Measurements from ENCODE around the gene SRC.

SRC gene

GRCh38 chr20:37390891-37391525 is 45.1 kb downstream of the SRC start:
- no peak for DNase-seq (ENCODE audit: extremely low spot score)
- TF ChIP-seq PKNOX1 (IDR thresholded peaks at IDR 0.05) (no peak), SP1 (IDR thresholded peaks at IDR 0.05) (no peak), HDGF (IDR thresholded peaks at IDR 0.05; ENCODE audit: borderline replicate concordance) (no peak), L3MBTL2 (conservative IDR thresholded peaks at IDR 0.05) (no peak), ZNF384 (IDR thresholded peaks at IDR 0.05) (no peak), NFRKB (IDR thresholded peaks at IDR 0.05) (no peak), ARNT (IDR thresholded peaks at IDR 0.05) (no peak), FOXK2 (IDR thresholded peaks at IDR 0.05) (no peak), TARDBP (IDR thresholded peaks at IDR 0.05) (no peak), LEF1 (IDR thresholded peaks at IDR 0.05; ENCODE audit: borderline replicate concordance) (no peak), SUZ12 (IDR thresholded peaks at IDR 0.05) (no peak), CTBP1 (IDR thresholded peaks at IDR 0.05; ENCODE audit: borderline replicate concordance) (no peak), BHLHE40 (IDR thresholded peaks at IDR 0.05; ENCODE audit: borderline replicate concordance) (no peak), ELF4 (IDR thresholded peaks at IDR 0.05) (no peak)
- CTCF ChIA-PET = no interaction called here
- POLR2A ChIA-PET = no interaction called here

- DNase-seq (ENCODE audit: extremely low spot score) = peak; percentile 53
- CTCF ChIA-PET = interaction anchor here (0.5 to 0.6 kb wide), 2 partner anchors 8 to 14 kb away, joined by 3 read pairs; no protein-coding TSS in a partner anchor
- TF ChIP-seq SP1 (IDR thresholded peaks at IDR 0.05) (no peak), ELF4 (IDR thresholded peaks at IDR 0.05) (no peak), LEF1 (IDR thresholded peaks at IDR 0.05; ENCODE audit: borderline replicate concordance) (no peak)
- POLR2A ChIA-PET = no interaction called here
These were observed 46.7 kb downstream of the SRC start for GRCh38 chr20:37392441-37393195.

GRCh38 chr20:37393196-37393862 is 47.4 kb downstream of the SRC start:
- CTCF ChIA-PET = no interaction called here

GRCh38 chr20:37393863-37394542 is 48.1 kb downstream of the SRC start:
- ChIA-PET POLR2A (no interaction called here), CTCF (no interaction called here)

More at GRCh38 chr20:37393196-37393862, 47.4 kb downstream of the SRC start:
- no peak for DNase-seq (ENCODE audit: extremely low spot score)
- POLR2A ChIA-PET = no interaction called here
- no peak for TF ChIP-seq LEF1 (IDR thresholded peaks at IDR 0.05; ENCODE audit: borderline replicate concordance)
- TF ChIP-seq ZNF384 (IDR thresholded peaks at IDR 0.05) = no peak
- TF ChIP-seq TARDBP (IDR thresholded peaks at IDR 0.05) = no peak
- no peak for TF ChIP-seq FOXM1 (IDR thresholded peaks at IDR 0.05; ENCODE audit: borderline replicate concordance)
- no peak for TF ChIP-seq L3MBTL2 (conservative IDR thresholded peaks at IDR 0.05)
- TF ChIP-seq ELF4 (IDR thresholded peaks at IDR 0.05) = no peak
- TF ChIP-seq FOXA1 (IDR thresholded peaks at IDR 0.05) = no peak
- no peak for TF ChIP-seq FOXK2 (IDR thresholded peaks at IDR 0.05)
- no peak for TF ChIP-seq ARNT (IDR thresholded peaks at IDR 0.05)
- no peak for TF ChIP-seq HDGF (IDR thresholded peaks at IDR 0.05; ENCODE audit: borderline replicate concordance)
- TF ChIP-seq SUZ12 (IDR thresholded peaks at IDR 0.05) = no peak
- no peak for TF ChIP-seq SP1 (IDR thresholded peaks at IDR 0.05)
- TF ChIP-seq BHLHE40 (IDR thresholded peaks at IDR 0.05; ENCODE audit: borderline replicate concordance) = no peak
- TF ChIP-seq CTBP1 (IDR thresholded peaks at IDR 0.05; ENCODE audit: borderline replicate concordance) = no peak
- TF ChIP-seq NFRKB (IDR thresholded peaks at IDR 0.05) = no peak

More at GRCh38 chr20:37393863-37394542, 48.1 kb downstream of the SRC start:
- DNase-seq (ENCODE audit: extremely low spot score) = no peak
- TF ChIP-seq FOXA1 (IDR thresholded peaks at IDR 0.05) (no peak), SP1 (IDR thresholded peaks at IDR 0.05) (no peak), BHLHE40 (IDR thresholded peaks at IDR 0.05; ENCODE audit: borderline replicate concordance) (no peak), HDGF (IDR thresholded peaks at IDR 0.05; ENCODE audit: borderline replicate concordance) (no peak), PKNOX1 (IDR thresholded peaks at IDR 0.05) (no peak), L3MBTL2 (conservative IDR thresholded peaks at IDR 0.05) (no peak), CTBP1 (IDR thresholded peaks at IDR 0.05; ENCODE audit: borderline replicate concordance) (no peak), FOXM1 (IDR thresholded peaks at IDR 0.05; ENCODE audit: borderline replicate concordance) (no peak), ARNT (IDR thresholded peaks at IDR 0.05) (no peak), TARDBP (IDR thresholded peaks at IDR 0.05) (no peak), FOXK2 (IDR thresholded peaks at IDR 0.05) (no peak), NFRKB (IDR thresholded peaks at IDR 0.05) (no peak), ZNF384 (IDR thresholded peaks at IDR 0.05) (no peak), LEF1 (IDR thresholded peaks at IDR 0.05; ENCODE audit: borderline replicate concordance) (no peak), ELF4 (IDR thresholded peaks at IDR 0.05) (no peak), SUZ12 (IDR thresholded peaks at IDR 0.05) (no peak)
